HepG2 (cell line): ENCODE results near the gene CYP27B1. TPM values are rescaled to one million over a fixed set of nuclear protein-coding genes. Genes with fewer than 3 reads are reported as not detected.

ENCODE experiments used
- CHD4 ChIP-seq: fragments of 200-600 bp; sonication (generic); IDR thresholded peaks from 2 replicates; pipeline ENCODE4 v1.7.0; 2017; ENCODE audit warnings: mild to moderate bottlenecking, low read length, borderline replicate concordance
- EZH2 ChIP-seq: conservative IDR thresholded peaks from 2 replicates; pipeline ENCODE4 v1.6.1; 2012; ENCODE audit warnings: mild to moderate bottlenecking, low read depth, low read length, moderate library complexity
- KIAA2018 ChIP-seq: sonication (generic); formaldehyde crosslinking; IDR thresholded peaks from 2 replicates; pipeline ENCODE4 v1.5.0; 2020; ENCODE audit warnings: mild to moderate bottlenecking, missing genetic modification reagents, borderline replicate concordance
- POLR2A ChIP-seq, 2 experiments: IDR thresholded peaks; 2 replicates each; pipeline ENCODE4 v1.6.1; 2011; ENCODE audit warnings: low read depth in 2 of 2, low read length in 2 of 2, mild to moderate bottlenecking in 1 of 2, moderate library complexity in 1 of 2; ENCODE audit not compliant: insufficient read depth in 1 of 2
- SIN3A ChIP-seq: IDR thresholded peaks from 2 replicates; pipeline ENCODE4 v1.6.1; 2011; ENCODE audit warnings: low read depth, mild to moderate bottlenecking, control low read depth, low read length, borderline replicate concordance
- polyA plus RNA-seq, 8 experiments: library from polyadenylated mRNA; depleted of rRNA in 3 of 8; stranded (reverse) in 7 of 8; unstranded in 1 of 8; fragments of >200 nt; fragmentation: Illumina TruSeq in 4 of 8; extraction: Trizol in 4 of 8; gene quantifications; 2 replicates each; pipeline versions ENCODE4 v1.2.1 to v1.2.3, GENCODE V29; 2011 to 2016; ENCODE audit warnings: low read depth in 4 of 8, missing spikeins in 1 of 8, mixed read lengths in 1 of 8; ENCODE audit not compliant: insufficient read depth in 1 of 8
- total RNA-seq, 5 experiments: library from RNA; depleted of rRNA; stranded (reverse); fragments of >200 nt; fragmentation: Illumina TruSeq; extraction: Trizol; gene quantifications; 2 replicates each; pipeline ENCODE4 v1.2.3, GENCODE V29; 2016; ENCODE audit warnings: low read depth in 1 of 5
- TF ChIP-seq, protein P1 (sequence below): sonication (generic); formaldehyde crosslinking; IDR thresholded peaks from 2 replicates; pipeline ENCODE4 v1.4.0; 2020; ENCODE audit warnings: mild to moderate bottlenecking, missing genetic modification reagents

The CYP27B1 gene
- total and polyA plus RNA-seq, 2 of the 13 experiments (the other 11 are each of a cell fraction or from before 2014, with no cell fraction given), result 2.3 to 3.0 TPM

GRCh38 chr12:57719777-57720605 lies 46.9 kb downstream of the CYP27B1 start (continued):
- TF ChIP-seq KIAA2018 (CRISPR knock-in tag) (no peak), POLR2A (IDR thresholded peaks at IDR 0.05; ENCODE audit: insufficient read depth in 1 of 2, low read depth in 2 of 2, low read length in 2 of 2) (no peak), EZH2 (no peak), SIN3A (no peak), CHD4 (no peak)
- TF ChIP-seq, protein P1, sequence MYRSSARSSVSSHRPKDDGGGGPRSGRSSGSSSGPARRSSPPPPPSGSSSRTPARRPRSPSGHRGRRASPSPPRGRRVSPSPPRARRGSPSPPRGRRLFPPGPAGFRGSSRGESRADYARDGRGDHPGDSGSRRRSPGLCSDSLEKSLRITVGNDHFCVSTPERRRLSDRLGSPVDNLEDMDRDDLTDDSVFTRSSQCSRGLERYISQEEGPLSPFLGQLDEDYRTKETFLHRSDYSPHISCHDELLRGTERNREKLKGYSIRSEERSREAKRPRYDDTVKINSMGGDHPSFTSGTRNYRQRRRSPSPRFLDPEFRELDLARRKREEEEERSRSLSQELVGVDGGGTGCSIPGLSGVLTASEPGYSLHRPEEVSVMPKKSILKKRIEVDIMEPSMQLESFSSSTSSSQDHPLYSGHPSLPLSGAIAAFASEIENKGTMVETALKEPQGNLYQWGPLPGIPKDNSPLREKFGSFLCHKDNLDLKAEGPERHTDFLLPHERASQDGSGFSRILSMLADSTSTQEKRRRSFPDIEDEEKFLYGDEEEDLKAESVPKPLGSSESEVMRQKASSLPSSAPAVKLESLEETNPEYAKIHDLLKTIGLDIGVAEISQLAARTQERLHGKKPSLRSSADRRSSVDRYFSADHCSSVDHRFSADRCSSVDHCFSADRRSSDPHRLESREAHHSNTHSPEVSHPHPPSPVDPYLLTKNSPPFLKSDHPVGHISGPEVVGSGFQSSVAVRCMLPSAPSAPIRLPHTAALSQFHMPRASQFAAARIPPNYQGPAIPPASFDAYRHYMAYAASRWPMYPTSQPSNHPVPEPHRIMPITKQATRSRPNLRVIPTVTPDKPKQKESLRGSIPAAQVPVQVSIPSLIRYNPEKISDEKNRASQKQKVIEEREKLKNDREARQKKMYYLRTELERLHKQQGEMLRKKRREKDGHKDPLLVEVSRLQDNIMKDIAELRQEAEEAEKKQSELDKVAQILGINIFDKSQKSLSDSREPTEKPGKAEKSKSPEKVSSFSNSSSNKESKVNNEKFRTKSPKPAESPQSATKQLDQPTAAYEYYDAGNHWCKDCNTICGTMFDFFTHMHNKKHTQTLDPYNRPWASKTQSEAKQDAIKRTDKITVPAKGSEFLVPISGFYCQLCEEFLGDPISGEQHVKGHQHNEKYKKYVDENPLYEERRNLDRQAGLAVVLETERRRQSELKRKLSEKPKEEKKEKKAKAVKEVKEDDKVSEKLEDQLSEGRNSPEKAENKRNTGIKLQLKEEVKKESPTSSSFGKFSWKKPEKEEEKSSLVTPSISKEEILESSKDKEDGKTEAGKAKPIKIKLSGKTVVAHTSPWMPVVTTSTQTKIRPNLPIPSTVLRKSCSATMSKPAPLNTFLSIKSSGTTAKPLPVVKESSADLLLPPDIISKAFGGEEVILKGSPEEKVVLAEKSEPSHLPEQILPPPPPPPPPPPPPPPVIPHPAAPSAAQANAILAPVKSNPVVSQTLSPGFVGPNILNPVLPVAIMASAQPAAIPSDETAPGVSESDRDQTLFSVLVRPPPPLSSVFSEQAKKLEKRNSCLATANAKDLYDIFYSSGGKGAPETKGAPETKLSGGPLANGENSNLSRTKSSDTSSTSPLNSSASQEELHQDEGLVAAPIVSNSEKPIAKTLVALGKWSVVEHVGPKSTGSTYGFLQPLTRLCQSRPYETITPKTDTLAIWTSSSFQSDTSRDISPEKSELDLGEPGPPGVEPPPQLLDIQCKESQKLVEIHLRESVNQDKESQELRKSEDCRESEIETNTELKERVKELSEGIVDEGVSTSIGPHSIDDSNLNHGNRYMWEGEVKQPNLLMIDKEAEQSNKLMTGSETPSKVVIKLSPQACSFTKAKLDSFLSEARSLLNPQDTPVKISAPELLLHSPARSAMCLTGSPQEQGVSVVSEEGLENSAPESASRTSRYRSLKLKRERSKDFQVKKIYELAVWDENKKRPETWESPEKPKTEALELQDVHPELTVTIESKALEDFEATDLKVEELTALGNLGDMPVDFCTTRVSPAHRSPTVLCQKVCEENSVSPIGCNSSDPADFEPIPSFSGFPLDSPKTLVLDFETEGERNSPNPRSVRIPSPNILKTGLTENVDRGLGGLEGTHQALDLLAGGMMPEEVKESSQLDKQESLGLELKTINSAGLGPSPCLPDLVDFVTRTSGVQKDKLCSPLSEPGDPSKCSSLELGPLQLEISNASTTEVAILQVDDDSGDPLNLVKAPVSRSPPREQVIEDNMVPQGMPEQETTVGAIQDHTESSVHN (CRISPR knock-in tag), result no peak
